LNCaP clone FGC (cell line): ENCODE results near the gene SIGLEC11.

ENCODE experiments used
- DNase-seq: peaks from one replicate; pipeline ENCODE4 v3.0.0-alpha.2; 2011; ENCODE audit warnings: low read depth
- H3K4me3 ChIP-seq: 2 replicates; pipeline ENCODE4 v1.5.1; 2011; ENCODE audit warnings: mild to moderate bottlenecking, low read depth, low read length, control low read depth
- CTCF ChIP-seq: IDR thresholded peaks from 2 replicates; pipeline ENCODE4 v1.5.1; 2012; ENCODE audit warnings: mild to moderate bottlenecking; ENCODE audit not compliant: control insufficient read depth, insufficient read depth; ENCODE audit errors: extremely low read depth

Gene SIGLEC11

GRCh38 chr19:49988433-49988832 is 27.5 kb upstream of the SIGLEC11 start:
- no peak overlapping the region for H3K4me3 ChIP-seq

GRCh38 chr19:49988007-49988406 is 27.0 kb upstream of the SIGLEC11 start:
- no peak for DNase-seq
- TF ChIP-seq CTCF = no peak
- H3K4me3 ChIP-seq = no peak overlapping the region

More at GRCh38 chr19:49988433-49988832, 27.5 kb upstream of the SIGLEC11 start:
- no peak for DNase-seq
- TF ChIP-seq CTCF = no peak

- DNase-seq = peak; percentile 97
- TF ChIP-seq CTCF = no peak
- no peak overlapping the region for H3K4me3 ChIP-seq
These were observed 26.3 kb upstream of the SIGLEC11 start for GRCh38 chr19:49987159-49987698.

GRCh38 chr19:49986354-49986753 is 25.4 kb upstream of the SIGLEC11 start:
- DNase-seq = no peak
- TF ChIP-seq CTCF = no peak
- H3K4me3 ChIP-seq = no peak overlapping the region

- TF ChIP-seq CTCF = no peak
- DNase-seq = peak; percentile 72
- no peak overlapping the region for H3K4me3 ChIP-seq
These were observed 24.9 kb upstream of the SIGLEC11 start for GRCh38 chr19:49985871-49986270.

- no peak for DNase-seq
- no peak for TF ChIP-seq CTCF
- H3K4me3 ChIP-seq = no peak overlapping the region
These were observed 23.5 kb upstream of the SIGLEC11 start for GRCh38 chr19:49984491-49984890.

GRCh38 chr19:49983645-49984229 is 22.8 kb upstream of the SIGLEC11 start:
- no peak for DNase-seq
- H3K4me3 ChIP-seq = no peak overlapping the region
- peak; percentile 78 for TF ChIP-seq CTCF
